Brain microvascular endothelial cell (primary cell): ENCODE measurements around the gene KIFAP3.
"Not testable (repeated sequence)": the region's sequence is repeated elsewhere in the genome, so short reads cannot be mapped to it uniquely, and the experiment has no call there.

Source experiments
- DNase-seq: peaks from one replicate; pipeline ENCODE4 v3.0.0-alpha.2; 2020
- H3K27ac ChIP-seq: fragments of 250-450 bp; sonication (Bioruptor Pico); 2 replicates; pipeline ENCODE4 v1.5.1; 2020; ENCODE audit warnings: mild to moderate bottlenecking, moderate library complexity
- H3K27me3 ChIP-seq: fragments of 250-450 bp; sonication (Bioruptor Pico); replicated peaks from 2 replicates; pipeline ENCODE4 v1.5.1; 2020; ENCODE audit warnings: mild to moderate bottlenecking
- H3K36me3 ChIP-seq: fragments of 250-450 bp; sonication (Bioruptor Pico); replicated peaks from 2 replicates; pipeline ENCODE4 v1.5.1; 2020; ENCODE audit warnings: mild to moderate bottlenecking
- H3K4me3 ChIP-seq: 2 replicates; pipeline ENCODE4 v1.5.1; 2011; ENCODE audit warnings: low read depth, mild to moderate bottlenecking, control low read depth, low read length, moderate library complexity
- in situ Hi-C: cut with HindIII; loops from 2 replicates; pipeline ENCODE4 v1.10.0; 2017; ENCODE audit warnings: low sequenced_read_pairs, low pct_ligation_motif_present
- TF ChIP-seq, protein P1 (sequence below): IDR thresholded peaks from 2 replicates; pipeline ENCODE4 v1.5.1; 2011; ENCODE audit warnings: low read depth, mild to moderate bottlenecking, moderate library complexity, low read length, control low read depth, inconsistent platforms; ENCODE audit errors: missing control alignments

Gene KIFAP3

DNA sequence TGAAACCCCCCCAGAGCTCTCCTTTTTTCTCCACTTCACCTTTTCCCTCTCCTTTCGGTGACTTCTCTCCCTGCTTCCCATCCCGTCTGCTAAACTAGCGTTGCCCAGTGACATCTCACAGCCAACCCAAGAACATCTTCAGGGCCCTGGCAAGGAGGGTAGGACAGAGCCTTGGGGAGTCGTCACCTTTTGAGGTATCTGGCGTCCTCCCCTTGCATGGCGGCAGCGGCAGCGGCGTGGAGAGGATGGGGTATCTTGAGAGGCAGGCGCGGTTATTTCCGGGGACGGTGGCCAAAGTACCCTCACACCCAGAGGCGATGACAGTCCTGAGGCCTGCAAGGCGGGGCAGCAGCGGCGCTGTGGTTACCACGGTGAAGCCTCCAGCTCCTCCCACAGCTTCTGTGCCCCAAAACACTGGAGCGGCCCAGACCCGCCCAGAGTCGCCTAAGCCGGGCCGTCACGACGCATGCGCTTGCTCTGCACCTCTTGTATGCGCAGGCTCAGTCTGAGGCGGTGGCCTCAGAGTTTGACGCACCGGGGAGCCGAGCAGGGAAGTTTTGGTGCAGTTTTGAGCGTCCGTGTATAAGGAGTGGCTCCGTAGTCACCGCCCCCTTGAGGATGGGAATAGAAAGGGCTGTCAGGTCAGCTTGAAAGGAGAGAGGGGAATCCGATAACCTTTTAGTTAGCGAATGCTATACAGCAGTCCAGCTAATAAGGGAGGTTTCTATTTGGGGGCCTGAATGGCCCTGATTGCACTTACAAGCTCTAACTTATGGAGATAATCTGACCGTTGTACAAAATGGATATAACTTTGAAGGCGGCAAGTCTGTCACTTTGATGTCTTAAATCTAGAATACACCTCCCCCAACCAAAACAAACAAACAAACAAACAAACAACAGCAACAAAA, at the start of gene KIFAP3:
KIFAP3 (minus strand) TSS at position 446 of the 908 bp plus-strand sequence; CDS start at position 218, 228 bp downstream.
- Histone ChIP-seq H3K36me3 (no peaks in the 10 kb centered on the region), H3K27ac (no peak within 1 kb of the TSS), H3K4me3 (peak within 1 kb of the TSS; percentile 78), H3K27me3 (no peaks in the 10 kb centered on the region)
- in situ Hi-C loops, result no loop called here
- TF ChIP-seq, protein P1, sequence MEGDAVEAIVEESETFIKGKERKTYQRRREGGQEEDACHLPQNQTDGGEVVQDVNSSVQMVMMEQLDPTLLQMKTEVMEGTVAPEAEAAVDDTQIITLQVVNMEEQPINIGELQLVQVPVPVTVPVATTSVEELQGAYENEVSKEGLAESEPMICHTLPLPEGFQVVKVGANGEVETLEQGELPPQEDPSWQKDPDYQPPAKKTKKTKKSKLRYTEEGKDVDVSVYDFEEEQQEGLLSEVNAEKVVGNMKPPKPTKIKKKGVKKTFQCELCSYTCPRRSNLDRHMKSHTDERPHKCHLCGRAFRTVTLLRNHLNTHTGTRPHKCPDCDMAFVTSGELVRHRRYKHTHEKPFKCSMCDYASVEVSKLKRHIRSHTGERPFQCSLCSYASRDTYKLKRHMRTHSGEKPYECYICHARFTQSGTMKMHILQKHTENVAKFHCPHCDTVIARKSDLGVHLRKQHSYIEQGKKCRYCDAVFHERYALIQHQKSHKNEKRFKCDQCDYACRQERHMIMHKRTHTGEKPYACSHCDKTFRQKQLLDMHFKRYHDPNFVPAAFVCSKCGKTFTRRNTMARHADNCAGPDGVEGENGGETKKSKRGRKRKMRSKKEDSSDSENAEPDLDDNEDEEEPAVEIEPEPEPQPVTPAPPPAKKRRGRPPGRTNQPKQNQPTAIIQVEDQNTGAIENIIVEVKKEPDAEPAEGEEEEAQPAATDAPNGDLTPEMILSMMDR, result peak; percentile 76
- peak; percentile 97 for DNase-seq

DNA sequence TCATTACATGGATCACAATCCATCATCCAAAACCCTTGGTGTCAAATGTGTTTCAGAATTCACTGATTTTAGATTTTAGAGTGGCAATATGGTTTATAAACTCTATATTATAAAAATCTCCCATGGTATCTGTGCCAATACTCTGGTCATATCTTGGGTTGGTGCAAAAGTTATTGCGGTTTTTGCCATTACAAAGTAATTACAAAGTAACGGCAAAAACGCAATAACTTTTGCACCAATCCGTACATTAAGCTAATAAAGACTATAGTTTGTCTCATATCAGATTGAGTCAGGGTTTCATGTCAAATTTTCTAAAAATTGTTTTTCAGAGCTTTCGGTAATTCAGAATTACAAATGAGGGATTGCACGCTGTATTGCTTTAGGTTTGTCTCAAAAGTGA, 47.9 kb upstream of the KIFAP3 start:
- no peak overlapping the region for H3K4me3 ChIP-seq
- in situ Hi-C loops, result no loop called here
- no peak for DNase-seq
- TF ChIP-seq, protein P1, result no peak
- no peaks in the 10 kb centered on the region for H3K27me3 ChIP-seq
- H3K36me3 ChIP-seq, result no peaks in the 10 kb centered on the region
- no peak overlapping the region for H3K27ac ChIP-seq

DNA sequence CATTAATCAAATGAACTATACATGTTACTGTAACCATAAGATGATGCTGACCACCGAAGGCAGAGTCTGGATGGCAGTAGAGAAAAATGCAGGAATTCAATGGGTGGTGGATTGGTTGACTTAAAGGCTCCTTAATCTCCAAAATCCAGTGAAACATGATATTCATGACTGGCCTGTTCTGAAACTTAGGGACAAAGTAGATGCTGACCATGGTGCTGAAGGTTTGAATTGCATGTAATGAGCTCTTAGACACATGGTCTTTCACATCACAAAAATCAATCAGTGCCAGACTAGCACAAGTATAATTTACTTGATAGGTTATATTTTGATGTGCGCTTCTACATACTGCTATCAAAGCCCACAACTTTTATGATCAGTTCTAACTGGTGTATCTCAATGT, 40.4 kb upstream of the KIFAP3 start:
- Histone ChIP-seq H3K27me3 (no peaks in the 10 kb centered on the region), H3K36me3 (no peaks in the 10 kb centered on the region), H3K27ac (no peak overlapping the region), H3K4me3 (no peak overlapping the region)
- in situ Hi-C loops, result no loop called here
- peak; percentile 47 for DNase-seq
- TF ChIP-seq, protein P1, result no peak

DNA sequence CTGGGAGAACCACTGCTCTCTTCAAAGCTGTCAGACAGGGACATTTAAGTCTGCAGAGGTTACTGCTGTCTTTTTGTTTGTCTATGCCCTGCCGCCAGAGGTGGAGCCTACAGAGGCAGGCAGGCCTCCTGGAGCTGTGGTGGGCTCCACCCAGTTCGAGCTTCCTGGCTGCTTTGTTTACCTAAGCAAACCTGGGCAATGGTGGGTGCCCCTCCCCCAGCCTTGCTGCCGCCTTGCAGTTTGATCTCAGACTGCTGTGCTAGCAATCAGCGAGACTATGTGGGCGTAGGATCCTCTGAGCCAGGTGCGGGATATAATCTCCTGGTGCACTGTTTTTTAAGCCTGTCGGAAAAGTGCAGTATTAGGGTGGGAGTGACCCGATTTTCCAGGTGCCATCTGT, 38.6 kb upstream of the KIFAP3 start:
- H3K4me3 ChIP-seq, H3K36me3 ChIP-seq, in situ Hi-C loops, DNase-seq, H3K27me3 ChIP-seq, H3K27ac ChIP-seq: not testable (repeated sequence)

DNA sequence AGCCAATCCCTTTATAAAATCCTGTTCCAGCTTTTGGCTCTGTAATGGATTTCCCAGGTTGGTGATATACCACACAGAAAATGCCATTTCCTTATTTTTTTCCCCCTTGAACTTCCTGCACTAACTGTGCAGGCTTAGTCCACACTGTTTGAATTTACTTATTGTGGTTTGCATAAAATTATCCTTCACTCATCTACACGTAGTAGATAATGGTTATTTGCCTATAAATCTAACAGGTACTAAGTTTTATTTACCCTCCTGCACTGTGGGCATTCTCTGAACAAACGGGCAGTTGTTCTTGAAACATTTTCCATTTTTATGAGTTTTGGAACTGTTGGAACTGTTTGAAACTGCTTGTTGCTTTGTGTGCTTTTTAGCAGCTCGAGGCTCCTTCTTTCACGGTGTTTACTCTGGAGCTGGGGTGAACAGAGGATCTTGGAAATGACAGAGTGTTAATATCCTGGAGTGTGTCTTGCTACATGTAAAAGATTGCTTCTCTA, 23.0 kb upstream of the KIFAP3 start:
- no peak overlapping the region for H3K4me3 ChIP-seq
- H3K36me3 ChIP-seq, result no peaks in the 10 kb centered on the region
- TF ChIP-seq, protein P1, result no peak
- H3K27me3 ChIP-seq, result no peaks in the 10 kb centered on the region
- no peak for DNase-seq
- no peak overlapping the region for H3K27ac ChIP-seq
- in situ Hi-C loops, result no loop called here

DNA sequence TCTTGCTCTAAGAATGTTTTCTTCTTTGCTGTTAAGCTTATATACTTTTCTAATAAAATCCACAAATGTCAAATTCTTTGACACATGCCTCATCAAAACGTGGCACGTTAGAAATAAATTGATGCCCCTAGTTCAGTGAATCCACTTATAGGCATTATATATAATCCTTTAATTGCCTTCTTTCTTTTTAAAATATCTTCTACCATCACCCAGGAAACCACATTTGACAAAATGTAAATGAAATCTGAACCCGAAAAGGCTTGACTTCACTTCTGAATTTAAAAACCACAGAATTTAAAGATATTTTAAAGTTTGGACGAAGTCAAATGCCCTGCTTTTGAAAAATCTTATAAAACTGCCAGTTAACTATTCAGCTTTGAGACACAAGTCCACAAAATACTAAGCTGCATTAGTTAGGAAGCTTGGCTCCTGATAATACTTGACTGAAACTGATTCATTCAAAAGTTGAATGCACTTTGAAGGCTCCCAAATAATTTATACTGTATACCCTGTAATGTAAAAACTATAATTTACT, 22.4 kb upstream of the KIFAP3 start:
- in situ Hi-C loops, result no loop called here
- Histone ChIP-seq H3K36me3 (no peaks in the 10 kb centered on the region), H3K4me3 (no peak overlapping the region), H3K27me3 (no peaks in the 10 kb centered on the region), H3K27ac (no peak overlapping the region)
- no peak for DNase-seq
- TF ChIP-seq, protein P1, result no peak
